Raji (cell line): ENCODE measurements around the gene CYYR1.

ENCODE experiments used
- POLR2A ChIP-seq: IDR thresholded peaks from 2 replicates; pipeline ENCODE4 v1.6.1; 2011; ENCODE audit warnings: low read depth, low read length, control low read depth; ENCODE audit not compliant: insufficient read depth

Gene CYYR1

GRCh38 chr21:26522704-26523103, 50.4 kb downstream of the CYYR1 start:
- no peak for TF ChIP-seq POLR2A

- no peak for TF ChIP-seq POLR2A
These were observed 53.9 kb downstream of the CYYR1 start for GRCh38 chr21:26519142-26519541.

GRCh38 chr21:26515257-26515656, 57.8 kb downstream of the CYYR1 start:
- no peak for TF ChIP-seq POLR2A

DNA sequence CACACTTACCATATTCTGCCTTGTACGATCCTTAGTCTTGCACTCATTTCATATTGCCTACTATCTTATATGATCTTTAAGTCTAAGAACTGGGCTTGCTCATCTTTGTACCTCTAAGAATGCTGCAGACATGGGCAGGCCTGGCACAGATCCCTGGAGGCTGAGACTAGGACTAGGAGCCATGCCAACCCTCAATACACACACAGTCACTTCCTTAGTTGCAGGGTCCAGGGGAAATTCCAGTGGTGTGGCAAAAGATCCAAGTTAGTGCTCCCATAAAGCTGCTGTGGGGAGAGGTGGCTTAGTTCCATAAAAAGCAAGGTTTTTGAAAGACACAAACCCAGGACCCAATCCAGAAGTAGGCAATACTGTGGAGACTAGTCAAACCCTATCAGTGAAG, 59.9 kb downstream of the CYYR1 start:
- TF ChIP-seq POLR2A: no peak

- no peak for TF ChIP-seq POLR2A
These were observed 60.4 kb downstream of the CYYR1 start for GRCh38 chr21:26512664-26513063.

- TF ChIP-seq POLR2A: no peak
These were observed 64.2 kb downstream of the CYYR1 start for GRCh38 chr21:26508903-26509302.

- no peak for TF ChIP-seq POLR2A
These were observed 66.1 kb downstream of the CYYR1 start for GRCh38 chr21:26506956-26507355.

DNA sequence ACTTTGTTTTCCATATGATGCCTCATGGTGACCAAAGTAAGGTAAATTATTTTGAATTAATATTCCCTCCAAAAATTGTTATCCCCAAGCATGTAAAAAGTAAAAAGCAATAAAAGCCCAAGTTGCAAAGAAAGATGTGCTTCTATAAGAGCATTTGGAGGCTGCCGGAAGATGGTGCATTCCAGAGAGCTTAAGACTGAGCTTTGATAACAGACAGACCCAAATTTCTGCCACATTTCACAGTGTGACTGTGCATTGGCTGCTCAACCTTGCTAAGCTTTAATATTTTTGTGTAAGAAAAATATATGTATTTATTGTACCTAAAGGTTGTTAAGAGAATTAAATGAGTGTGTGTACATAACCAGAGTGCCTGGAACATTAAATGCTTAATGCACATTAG, 67.9 kb downstream of the CYYR1 start:
- no peak for TF ChIP-seq POLR2A

GRCh38 chr21:26503414-26503813, 69.7 kb downstream of the CYYR1 start:
- no peak for TF ChIP-seq POLR2A

- TF ChIP-seq POLR2A: no peak
These were observed 71.5 kb downstream of the CYYR1 start for GRCh38 chr21:26501495-26502021.

- no peak for TF ChIP-seq POLR2A
These were observed 73.6 kb downstream of the CYYR1 start for GRCh38 chr21:26499495-26499894.

- no peak for TF ChIP-seq POLR2A
These were observed 77.7 kb downstream of the CYYR1 start for GRCh38 chr21:26495283-26495849.

GRCh38 chr21:26491663-26492062, 81.4 kb downstream of the CYYR1 start:
- no peak for TF ChIP-seq POLR2A

DNA sequence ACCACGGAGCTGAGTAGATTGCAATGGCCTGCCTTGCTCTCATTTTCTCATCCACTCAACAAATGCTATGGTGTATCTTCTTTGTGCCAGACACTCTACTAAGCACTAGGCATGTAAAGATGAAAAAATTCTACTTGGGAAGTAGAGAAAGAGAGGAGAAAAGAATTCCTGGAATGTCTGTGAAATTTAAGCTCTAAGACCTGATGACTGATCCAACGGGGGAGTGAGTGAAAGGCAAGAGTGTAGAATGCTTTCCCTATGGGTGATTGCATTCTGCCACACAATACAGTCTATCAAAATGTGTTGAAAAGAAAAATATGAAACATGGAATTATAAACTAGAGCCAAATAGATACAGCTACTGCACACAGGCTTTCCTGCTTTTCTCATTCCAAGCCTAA, 82.3 kb downstream of the CYYR1 start:
- TF ChIP-seq POLR2A: no peak

DNA sequence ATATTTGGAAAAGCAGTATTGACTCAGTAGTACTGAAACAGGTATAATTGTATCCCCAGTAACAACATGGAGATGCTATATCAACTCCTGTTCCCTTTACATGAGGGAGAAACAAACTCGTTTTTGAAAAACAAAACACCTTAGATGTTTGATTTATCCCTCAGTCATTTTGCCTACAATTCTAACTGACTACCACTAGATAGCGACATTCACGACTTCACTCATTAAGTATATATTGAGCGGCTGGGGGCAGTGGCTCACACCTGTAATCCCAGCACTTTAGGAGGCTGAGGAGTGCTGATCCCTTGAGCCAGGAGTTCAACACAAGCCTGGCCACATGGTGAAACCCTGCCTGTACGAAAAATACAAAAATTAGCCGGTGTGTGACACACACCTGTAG, 83.3 kb downstream of the CYYR1 start:
- TF ChIP-seq POLR2A: no peak

DNA sequence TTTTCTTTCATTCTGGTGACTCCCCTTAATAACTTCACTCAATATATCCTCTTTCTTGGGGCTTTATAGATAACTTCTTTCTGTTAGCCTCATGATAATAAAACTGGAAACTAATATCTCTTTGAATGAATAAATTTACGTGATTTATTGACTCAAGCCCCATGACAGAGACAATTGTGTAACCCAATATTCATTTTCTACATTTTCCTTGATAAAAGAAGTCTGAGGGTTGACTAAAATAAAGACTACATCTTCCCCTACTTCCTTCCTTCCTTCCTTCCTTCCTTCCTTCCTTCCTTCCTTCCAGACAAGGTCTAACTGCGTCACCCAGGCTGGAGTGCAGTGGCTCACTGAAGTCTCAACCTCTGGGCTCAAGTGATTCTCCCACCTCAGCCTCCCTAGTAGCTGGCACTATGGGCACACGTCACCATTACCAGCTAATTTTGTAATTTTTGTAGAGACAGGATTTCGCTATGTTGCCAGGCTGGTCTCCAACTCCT, 85.1 kb downstream of the CYYR1 start:
- no peak for TF ChIP-seq POLR2A

DNA sequence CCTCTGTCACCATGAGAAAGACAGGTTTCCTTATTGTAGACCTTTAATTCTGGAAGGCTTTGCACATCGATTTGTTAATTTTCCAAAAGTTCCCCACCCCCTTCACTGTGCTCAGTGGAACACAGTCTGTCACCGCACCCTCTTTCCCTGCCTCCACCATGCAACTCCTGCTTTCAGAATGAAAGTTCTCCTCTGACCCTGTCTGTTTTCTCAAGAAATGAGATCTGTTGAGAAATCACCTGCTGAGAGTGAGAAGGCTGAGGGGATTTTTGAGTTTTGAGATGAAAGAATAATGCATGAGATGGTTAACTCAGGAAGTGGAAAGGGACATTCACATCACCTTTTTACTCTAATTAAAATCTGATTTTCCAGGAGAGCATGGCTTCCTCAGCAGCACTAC, 99.6 kb downstream of the CYYR1 start:
- no peak for TF ChIP-seq POLR2A

GRCh38 chr21:26471099-26471471, 102.0 kb downstream of the CYYR1 start:
- TF ChIP-seq POLR2A: no peak
